Colonic mucosa (tissue), 4 donors: ENCODE measurements around the gene CFAP161. TPM values are rescaled to one million over a fixed set of nuclear protein-coding genes. Genes with fewer than 3 reads are reported as not detected.

Source experiments
- DNase-seq: peaks from one replicate; pipeline ENCODE4 v3.0.0-alpha.2; 2020
- H3K27ac ChIP-seq: fragments of 200-600 bp; one replicate; pipeline ENCODE4 v1.8.0; 2021
- H3K27me3 ChIP-seq: fragments of 200-600 bp; one replicate; pipeline ENCODE4 v1.8.0; 2021
- H3K36me3 ChIP-seq: fragments of 200-600 bp; one replicate; pipeline ENCODE4 v1.8.0; 2021
- H3K4me1 ChIP-seq: fragments of 200-600 bp; one replicate; pipeline ENCODE4 v1.8.0; 2021; ENCODE audit warnings: mild to moderate bottlenecking
- H3K4me3 ChIP-seq: fragments of 200-600 bp; one replicate; pipeline ENCODE4 v1.8.0; 2021
- H3K9ac ChIP-seq, 2 donors: one replicate each; pipeline ENCODE4 v1.7.0; 2013; ENCODE audit warnings: control low read depth in 2 of 2, low read depth in 2 of 2, low read length in 2 of 2
- H3K9me3 ChIP-seq: fragments of 200-600 bp; one replicate; pipeline ENCODE4 v1.8.0; 2021
- intact Hi-C: fragments of 100-400 bp; cut with DNase I; formaldehyde crosslinking; loops from one replicate; pipeline ENCODE4 v1.14.1; 2022
- total RNA-seq, 2 donors: library from RNA; stranded (reverse); fragmentation: NEBNext Ultra II Directional in 1 of 2; extraction: Animal tissue kit (Norgen Biotek cat#: 25700) in 1 of 2; gene quantifications; one replicate each; pipeline ENCODE4 v1.2.1, GENCODE V29; 2021
- TF ChIP-seq, protein P1 (sequence below): fragments of 200-600 bp; IDR thresholded peaks from one replicate; pipeline ENCODE4 v1.8.0; 2022; ENCODE audit warnings: antibody characterized with exemption, mild to moderate bottlenecking
- donor health status: healthy.
- donor health status: DM: no; HTN: no; CAD: no.
- donor health status: DM: no; HTN: no; CAD: no.

The CFAP161 gene
- total RNA-seq, 2 donors from 2014 or later: 0.21 TPM; not detected in 1

DNA sequence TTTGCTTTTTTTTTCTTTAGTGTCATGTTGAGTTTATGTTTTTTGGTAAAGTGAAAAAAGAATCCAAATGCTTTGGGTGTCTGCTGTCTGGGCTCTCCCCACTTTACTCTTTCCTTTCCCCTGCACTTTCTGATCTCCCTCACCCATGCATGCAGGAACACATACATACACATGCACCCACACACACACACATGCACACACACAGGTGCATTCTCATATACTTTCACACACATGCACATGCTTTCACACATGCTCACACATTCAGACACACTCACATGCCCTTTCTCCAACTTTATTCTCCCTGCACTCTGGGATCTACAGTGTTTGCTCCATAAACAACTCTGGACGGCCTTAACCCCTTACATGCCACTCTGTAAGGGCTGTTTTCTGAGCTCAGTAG, 46.4 kb upstream of the CFAP161 start:
- Histone ChIP-seq H3K9ac (no peak overlapping the region), H3K36me3 (no peaks in the 10 kb centered on the region), H3K4me3 (no peak overlapping the region), H3K27me3 (no peaks in the 10 kb centered on the region), H3K9me3 (no peaks in the 10 kb centered on the region), H3K27ac (no peak overlapping the region), H3K4me1 (no peaks in the 10 kb centered on the region)
- TF ChIP-seq, protein P1, sequence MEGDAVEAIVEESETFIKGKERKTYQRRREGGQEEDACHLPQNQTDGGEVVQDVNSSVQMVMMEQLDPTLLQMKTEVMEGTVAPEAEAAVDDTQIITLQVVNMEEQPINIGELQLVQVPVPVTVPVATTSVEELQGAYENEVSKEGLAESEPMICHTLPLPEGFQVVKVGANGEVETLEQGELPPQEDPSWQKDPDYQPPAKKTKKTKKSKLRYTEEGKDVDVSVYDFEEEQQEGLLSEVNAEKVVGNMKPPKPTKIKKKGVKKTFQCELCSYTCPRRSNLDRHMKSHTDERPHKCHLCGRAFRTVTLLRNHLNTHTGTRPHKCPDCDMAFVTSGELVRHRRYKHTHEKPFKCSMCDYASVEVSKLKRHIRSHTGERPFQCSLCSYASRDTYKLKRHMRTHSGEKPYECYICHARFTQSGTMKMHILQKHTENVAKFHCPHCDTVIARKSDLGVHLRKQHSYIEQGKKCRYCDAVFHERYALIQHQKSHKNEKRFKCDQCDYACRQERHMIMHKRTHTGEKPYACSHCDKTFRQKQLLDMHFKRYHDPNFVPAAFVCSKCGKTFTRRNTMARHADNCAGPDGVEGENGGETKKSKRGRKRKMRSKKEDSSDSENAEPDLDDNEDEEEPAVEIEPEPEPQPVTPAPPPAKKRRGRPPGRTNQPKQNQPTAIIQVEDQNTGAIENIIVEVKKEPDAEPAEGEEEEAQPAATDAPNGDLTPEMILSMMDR: no peak
- intact Hi-C loops: no loop called here
- DNase-seq: no peak

DNA sequence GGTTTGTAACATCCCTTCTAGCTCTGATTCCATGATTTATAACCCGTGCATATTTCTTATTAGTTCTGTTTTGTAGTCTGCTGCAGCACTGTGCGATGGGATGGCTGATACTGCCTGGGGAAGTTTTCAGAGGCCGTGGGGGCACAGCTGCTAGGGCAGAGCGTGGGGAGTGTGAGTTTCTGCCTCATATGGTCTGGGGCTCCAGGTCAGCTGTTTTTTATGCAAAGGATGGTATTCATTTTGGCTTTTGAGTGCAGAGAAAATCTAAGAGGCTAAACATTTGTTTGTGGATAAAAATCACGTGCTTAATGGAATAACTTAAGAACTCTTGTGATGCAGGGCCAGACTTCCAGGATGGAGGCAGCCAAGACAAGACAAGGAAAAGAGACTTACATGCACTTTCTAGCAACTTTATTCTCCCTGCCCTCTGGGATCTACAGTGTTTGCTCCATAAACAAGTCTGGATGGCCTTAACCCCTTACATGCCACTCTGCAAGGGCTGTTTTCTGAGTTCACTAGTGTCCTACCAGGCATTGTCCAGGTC, 45.5 kb upstream of the CFAP161 start:
- H3K4me3 ChIP-seq: no peak overlapping the region
- H3K36me3 ChIP-seq: no peaks in the 10 kb centered on the region
- H3K9ac ChIP-seq: no peak overlapping the region
- no peaks in the 10 kb centered on the region for H3K27me3 ChIP-seq
- no peaks in the 10 kb centered on the region for H3K4me1 ChIP-seq
- DNase-seq: no peak
- TF ChIP-seq, protein P1: no peak
- intact Hi-C loops: no loop called here
- H3K27ac ChIP-seq: no peak overlapping the region
- H3K9me3 ChIP-seq: no peaks in the 10 kb centered on the region

DNA sequence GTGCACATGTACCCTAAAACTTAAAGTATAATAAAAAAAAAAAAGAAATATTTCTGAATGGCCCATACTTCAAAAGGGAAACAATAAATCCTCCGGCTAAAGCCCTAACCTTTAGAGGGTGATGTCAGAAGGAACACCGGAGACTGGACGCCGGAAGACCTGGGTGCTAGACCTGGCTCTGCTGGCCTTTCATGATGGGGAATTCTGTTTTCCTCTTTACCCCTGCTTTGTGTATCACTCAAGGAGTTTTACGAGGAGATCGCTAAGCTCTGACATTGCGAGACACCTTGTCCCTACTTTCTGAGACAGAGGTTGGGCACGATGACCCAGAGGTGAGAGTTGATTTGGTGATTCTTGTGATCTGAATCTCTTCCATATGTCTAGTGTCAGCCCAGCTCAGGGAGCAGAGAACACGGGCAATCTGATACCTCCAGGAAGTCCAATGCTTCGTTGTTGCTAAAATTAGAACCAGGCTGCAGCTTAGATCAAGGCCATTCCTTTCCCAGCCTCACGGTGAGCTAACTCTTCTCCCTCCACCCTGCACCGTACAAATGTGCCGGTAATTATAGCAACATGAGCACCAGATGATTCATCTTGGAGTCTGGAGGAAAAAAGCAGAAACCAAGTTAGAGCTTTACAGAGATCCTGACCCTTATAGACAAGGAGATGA, 42.0 kb upstream of the CFAP161 start:
- no peak for DNase-seq
- Histone ChIP-seq H3K27me3 (no peaks in the 10 kb centered on the region), H3K4me3 (no peak overlapping the region), H3K27ac (no peak overlapping the region), H3K4me1 (no peaks in the 10 kb centered on the region), H3K9me3 (no peaks in the 10 kb centered on the region), H3K36me3 (no peaks in the 10 kb centered on the region), H3K9ac (no peak overlapping the region)
- intact Hi-C loops: no loop called here
- TF ChIP-seq, protein P1: no peak

DNA sequence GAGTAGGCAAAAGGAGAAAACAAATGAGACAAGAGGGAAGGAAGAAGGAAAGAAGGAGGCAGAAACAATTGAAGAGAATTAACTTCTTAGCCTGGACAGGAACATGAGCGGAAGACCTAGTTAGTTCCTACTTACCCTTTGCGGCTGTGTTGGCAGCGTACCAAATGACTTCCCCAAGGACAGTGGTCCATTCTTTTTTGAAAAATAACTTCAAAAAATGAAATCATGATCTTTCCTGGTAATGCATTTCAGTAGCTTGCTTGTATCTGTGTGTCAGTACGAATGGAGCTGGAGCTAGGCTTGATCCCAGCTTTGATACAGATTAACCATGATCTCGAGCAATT, 41.5 kb upstream of the CFAP161 start:
- H3K4me3 ChIP-seq: no peak overlapping the region
- H3K9me3 ChIP-seq: no peaks in the 10 kb centered on the region
- no peaks in the 10 kb centered on the region for H3K27me3 ChIP-seq
- no peaks in the 10 kb centered on the region for H3K4me1 ChIP-seq
- no peak for DNase-seq
- no peak overlapping the region for H3K9ac ChIP-seq
- no peak overlapping the region for H3K27ac ChIP-seq
- no peaks in the 10 kb centered on the region for H3K36me3 ChIP-seq
- intact Hi-C loops: no loop called here
- TF ChIP-seq, protein P1: no peak

DNA sequence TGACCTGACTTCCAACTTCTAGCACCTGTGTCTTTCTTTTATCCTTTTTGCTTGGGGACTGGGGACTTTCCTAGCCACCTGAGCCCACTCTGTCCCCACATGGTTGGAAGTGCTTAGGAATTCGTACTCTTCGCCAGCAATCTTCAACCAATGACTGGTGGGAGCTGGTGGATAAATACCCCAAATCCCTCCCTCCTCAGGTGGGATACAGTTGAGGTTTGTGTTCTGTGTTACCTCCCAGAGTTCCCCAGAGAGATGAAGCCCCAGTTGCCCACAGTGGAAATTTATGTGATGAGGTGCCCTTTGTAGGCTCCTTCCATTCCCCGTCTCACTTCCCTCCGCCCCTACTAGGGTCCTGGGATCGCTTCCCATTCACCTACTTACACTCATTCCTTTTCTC, 40.1 kb upstream of the CFAP161 start:
- H3K9me3 ChIP-seq: no peaks in the 10 kb centered on the region
- TF ChIP-seq, protein P1: no peak
- H3K4me1 ChIP-seq: no peaks in the 10 kb centered on the region
- H3K27me3 ChIP-seq: no peaks in the 10 kb centered on the region
- H3K9ac ChIP-seq: no peak overlapping the region
- intact Hi-C loops: no loop called here
- H3K36me3 ChIP-seq: no peaks in the 10 kb centered on the region
- no peak overlapping the region for H3K4me3 ChIP-seq
- no peak for DNase-seq
- H3K27ac ChIP-seq: no peak overlapping the region
